HG03342 (cell line): ENCODE measurements around the gene UBE2D2.
"Not testable (repeated sequence)": the region's sequence is repeated elsewhere in the genome, so short reads cannot be mapped to it uniquely, and the experiment has no call there.

Experiments used
- ATAC-seq: cut with Tn5 transposase; IDR thresholded peaks from one replicate; pipeline ENCODE4 v1.9.1; 2021; ENCODE audit warnings: mild to moderate bottlenecking, moderate library complexity; ENCODE audit not compliant: unreplicated experiment

Gene UBE2D2

GRCh38 chr5:139546593-139546992 is 14.5 kb upstream of the UBE2D2 start:
- not testable (repeated sequence) for ATAC-seq

DNA sequence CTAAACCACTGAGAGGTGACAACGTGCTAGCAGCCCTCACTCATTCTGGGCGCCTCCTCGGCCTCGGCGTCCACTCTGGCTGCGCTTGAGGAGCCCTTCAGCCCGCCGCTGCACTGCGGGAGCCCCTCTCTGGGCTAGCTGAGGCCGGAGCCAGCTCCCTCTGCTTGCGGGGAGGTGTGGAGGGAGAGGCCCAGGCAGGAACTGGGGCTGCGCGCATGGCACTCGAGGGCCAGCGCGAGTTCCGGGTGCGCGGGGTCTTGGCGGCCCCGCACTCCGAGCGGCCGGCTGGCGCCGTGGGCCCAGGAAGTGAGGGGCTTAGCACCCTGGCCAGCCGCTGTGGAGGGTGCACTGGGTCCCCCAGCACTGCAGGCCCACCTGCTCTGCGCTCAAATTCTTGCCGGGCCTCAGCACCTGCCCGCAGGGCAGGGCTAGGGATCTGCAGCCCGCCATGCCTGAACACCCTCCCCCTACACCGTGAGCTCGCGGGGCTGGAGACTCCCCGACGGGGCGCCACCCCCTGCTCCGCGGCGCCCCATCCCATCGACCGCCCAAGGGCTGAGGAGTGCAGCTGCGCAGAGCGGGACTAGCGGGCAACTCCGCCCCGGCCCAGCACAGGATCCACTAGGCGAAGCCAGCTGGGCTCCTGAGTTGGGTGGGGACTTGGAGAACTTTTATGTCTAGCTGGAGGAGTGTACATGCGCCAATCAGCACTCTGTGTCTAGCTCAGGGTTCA is 11.8 kb upstream of the UBE2D2 start:
- ATAC-seq: no peak

GRCh38 chr5:139550051-139550872 is 10.9 kb upstream of the UBE2D2 start:
- not testable (repeated sequence) for ATAC-seq

- no peak for ATAC-seq
Observed at GRCh38 chr5:139551191-139551889, 9.8 kb upstream of the UBE2D2 start.

DNA sequence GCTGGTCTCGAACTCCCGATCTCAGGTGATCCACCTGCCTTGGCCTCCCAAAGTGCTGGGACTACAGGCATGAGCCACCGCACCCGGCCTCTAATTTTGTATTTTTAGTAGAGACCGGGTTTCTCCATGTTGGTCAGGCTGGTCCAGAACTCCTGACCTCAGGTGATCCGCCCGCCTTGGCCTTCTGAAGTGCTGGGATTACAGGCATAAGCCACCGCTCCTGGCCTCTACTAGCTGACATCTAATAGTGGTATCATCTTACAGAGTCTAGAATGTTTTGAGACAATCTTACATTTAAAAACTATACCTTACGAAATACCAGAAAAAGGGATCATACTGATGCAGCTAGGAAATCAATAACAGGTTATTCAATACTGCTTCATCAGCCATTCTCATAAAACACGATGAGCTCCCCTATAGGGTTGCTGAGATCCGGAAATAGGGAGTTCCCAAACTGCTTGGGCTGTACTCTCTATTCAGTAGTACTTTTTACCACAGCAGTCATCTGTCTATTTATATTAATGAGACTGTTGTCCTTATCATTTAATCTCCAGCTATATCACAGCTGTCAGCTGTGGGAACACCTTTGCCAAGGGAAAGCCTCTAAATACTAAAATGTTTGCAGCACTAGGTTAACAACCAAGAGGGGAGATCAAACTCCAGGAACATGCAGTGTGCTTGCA is 8.1 kb upstream of the UBE2D2 start:
- ATAC-seq: no peak

- no peak for ATAC-seq
Observed at GRCh38 chr5:139554264-139554663, 6.9 kb upstream of the UBE2D2 start.

- no peak for ATAC-seq
Observed at GRCh38 chr5:139557811-139558210, 3.3 kb upstream of the UBE2D2 start.

DNA sequence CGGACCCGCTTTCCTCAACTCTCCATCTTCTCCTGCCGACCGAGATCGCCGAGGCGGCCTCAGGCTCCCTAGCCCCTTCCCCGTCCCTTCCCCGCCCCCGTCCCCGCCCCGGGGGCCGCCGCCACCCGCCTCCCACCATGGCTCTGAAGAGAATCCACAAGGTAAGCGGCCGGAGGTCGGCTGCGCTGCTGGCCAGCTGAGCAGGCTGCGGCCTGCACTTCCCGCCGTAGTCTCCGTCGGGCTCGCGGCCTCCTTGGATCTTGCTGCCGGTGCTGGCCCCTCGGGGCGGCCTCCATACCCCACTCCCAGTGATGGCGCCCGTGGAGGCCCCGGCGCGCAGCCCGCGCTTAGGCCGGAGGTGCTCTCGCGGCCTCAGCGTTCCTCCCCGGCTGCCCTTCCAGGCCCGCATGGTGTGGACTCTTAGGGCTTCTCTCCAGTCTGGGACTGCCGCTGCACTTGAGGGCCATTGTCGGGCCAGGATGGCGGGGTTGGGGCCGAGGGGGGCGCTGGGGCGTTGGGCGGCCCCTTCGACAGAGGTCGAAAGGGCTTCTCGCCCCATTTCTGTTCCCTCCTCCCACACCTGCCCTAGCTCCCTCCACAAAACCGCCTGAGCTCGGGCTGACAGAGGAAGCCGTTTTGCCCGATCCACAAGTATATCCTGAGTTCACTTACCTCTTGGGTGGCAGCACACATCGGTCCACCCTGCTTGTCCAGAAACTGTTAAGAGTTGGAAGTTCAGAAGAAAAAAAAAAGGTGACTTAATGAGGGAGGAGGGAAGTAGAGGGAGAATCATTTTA is 714 bp downstream of the UBE2D2 start:
- ATAC-seq: peak; percentile 9

- ATAC-seq: no peak
Observed at GRCh38 chr5:139562847-139563246, 1.7 kb downstream of the UBE2D2 start.

DNA sequence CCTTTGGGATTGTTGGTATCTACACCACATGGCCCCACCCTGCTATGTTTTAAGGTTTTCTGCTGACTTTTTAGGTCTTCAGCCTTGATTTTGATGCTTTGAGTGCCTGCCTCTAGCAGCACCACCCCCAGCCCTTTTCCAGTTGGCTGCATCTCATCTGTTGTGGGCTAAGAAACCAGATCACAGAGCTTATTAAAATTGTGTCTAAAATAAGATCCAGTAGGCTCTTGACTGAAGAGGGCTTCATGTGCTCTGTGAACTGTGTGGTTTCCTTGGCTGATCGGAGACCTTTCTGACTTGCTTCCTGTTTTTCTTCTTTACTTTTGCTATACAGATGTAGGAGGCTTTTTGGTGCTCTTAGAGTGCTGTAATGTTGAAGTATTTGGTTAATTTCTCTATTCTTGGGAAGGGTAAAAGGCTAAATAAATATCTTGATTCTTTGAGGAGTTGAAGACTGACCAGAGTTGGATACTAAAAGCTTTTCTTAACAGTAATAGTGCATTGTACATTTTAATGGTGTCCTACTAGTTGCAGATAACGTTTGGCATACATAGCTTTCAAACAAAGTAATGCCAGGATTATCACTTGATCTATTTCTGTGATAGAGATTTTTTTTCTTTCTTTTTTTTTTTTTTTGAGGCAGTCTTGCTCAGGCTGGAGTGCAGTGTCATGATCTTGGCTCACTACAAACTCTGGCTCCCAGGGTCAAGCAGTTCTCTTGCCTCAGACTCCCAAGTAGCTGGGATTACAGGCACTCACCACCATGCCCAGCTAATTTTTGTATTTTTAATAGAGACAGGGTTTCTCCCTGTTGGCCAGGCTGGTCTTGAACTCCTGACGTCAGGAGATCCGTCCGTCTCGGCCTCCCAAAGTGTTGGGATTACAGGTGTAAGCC is 4.5 kb downstream of the UBE2D2 start:
- peak; percentile 34 for ATAC-seq

- no peak for ATAC-seq
Observed at GRCh38 chr5:139566611-139567010, 5.5 kb downstream of the UBE2D2 start.

DNA sequence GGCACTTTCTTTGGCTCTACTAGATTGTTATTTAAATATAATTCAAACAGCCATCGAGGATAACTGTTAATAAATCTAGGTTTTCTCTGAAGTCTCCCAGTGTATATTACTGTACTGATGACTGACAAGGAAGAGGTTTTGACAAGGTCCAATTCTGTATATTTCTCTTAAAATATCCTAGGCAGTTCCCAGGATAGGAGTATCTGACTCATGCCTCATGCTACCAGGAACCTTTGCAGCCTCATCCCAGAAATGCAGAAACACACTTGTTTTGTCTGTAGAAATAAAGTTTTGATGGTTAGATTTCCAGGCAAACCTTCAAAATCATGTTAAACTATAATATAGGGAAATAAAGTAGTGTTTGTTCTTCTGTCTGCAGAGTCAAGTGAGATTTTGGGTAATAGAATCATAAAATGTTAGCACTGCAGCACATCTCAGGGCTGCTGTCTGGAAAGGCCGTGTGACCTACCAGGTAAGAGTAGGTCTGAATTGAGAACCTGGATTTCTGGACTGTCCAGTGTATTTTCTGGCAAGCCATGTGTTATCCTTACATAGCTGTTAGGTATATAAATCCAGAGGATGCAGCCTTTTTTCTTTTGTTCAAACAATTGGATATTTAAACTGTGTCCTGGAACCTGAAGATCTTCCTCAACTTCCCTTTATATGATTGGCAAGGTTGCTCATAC is 8.3 kb downstream of the UBE2D2 start:
- no peak for ATAC-seq

DNA sequence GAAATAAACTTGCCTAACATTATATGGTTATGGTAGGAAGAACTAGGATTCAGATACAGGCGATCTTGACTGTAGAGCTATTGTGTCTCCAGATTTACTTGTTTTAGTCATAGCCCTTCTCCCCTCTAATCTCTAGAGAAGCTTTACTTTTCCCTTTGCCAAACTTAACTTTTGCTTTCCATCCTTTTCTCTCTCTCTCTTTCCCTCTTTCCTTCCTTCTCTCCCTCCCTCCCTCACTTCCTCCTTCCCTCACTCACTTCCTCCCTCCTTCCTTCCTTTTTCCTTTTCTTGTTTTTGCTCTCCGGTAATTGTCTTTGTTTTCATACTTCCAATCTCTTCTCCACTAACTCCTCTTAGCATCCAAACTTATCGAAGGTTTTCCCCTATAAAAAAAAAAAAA is 10.4 kb downstream of the UBE2D2 start:
- no peak for ATAC-seq

DNA sequence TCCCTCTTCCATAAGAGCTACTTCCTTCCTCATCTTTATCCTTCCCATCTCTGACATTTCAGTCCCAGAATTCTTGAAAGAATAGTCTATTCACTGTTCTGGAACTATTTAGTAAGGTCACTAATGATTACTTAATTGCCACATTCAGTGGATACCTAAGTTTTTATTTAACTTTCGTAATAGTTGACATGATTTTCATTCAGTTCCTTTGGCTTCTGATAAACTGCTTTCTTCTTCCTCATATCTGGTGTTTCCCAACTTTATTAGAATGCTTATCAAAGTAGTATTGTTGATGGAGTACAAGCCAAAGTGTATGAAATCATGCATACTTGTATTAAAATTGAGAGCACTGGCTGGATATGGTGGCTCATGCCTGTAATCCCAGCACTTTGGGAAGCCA is 10.8 kb downstream of the UBE2D2 start:
- ATAC-seq: no peak

- ATAC-seq: no peak
Observed at GRCh38 chr5:139574641-139575312, 13.6 kb downstream of the UBE2D2 start.

GRCh38 chr5:139575313-139575646 is 14.1 kb downstream of the UBE2D2 start:
- no peak for ATAC-seq

DNA sequence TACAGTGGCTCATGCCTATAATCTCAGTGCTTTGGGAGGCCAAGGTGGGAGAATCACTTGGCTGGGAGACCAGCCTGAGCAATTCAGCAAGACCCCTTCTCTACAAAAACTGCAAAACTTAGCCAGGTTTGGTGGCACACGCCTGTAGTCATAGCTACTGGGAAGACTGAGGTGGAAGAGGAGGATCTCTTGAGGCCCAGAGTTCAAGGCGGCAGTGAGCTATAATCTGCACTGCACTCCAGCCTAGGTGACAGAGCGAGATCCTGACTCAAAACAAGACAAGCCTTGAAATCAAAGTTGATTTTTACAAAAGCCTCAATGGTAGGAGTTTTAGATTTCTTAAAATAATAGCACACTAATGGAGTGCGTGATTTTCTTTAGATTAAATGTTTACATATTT is 14.6 kb downstream of the UBE2D2 start:
- ATAC-seq: no peak

DNA sequence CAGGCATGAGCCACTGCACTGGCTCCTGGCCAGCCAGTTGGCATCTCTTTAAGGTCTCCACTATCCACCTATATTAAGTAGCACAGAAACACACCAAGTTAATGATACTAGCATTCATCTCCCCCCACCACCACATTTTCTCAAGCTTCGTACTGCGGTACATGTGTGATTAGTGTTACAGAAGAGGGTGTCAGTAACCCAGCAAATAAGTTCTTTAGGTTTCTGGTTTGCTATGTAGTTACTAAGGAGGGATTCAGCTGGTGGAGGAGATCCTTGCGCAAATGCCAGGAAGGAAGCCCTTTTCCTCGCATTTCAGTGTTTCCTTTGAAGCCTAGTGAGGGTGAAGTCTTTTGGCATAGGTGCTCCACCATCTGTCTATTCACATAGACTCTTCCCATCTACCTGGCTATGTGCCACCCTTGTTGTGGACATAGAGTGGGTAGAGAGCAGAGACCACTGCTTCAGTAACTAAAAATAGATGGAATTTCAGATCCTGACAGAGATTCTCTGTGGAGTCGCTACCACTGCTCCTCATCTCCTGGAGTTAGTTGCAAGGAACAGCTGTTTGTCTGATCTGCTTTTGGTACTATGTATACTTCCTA is 16.7 kb downstream of the UBE2D2 start:
- no peak for ATAC-seq
